ENCODE data around the gene NALCN. TPM values are rescaled to one million over a fixed set of nuclear protein-coding genes. Genes with fewer than 3 reads are reported as not detected.

The NALCN gene
- total RNA-seq, 1 donor from 2014 or later, result 8.8 TPM

GRCh38 chr13:101238555-101238954 lies 177.8 kb downstream of the NALCN start:
- ATAC-seq (no peak), DNase-seq (ENCODE audit: low spot score) (no peak)
- intact Hi-C loops (cut with DNase I), result no loop called here

GRCh38 chr13:101231751-101232428 lies 184.4 kb downstream of the NALCN start:
- intact Hi-C loops (cut with DNase I), result no loop called here
- no peak for ATAC-seq
- DNase-seq (ENCODE audit: low spot score), result no peak

- intact Hi-C loops (cut with DNase I), result no loop called here
- no peak for DNase-seq (ENCODE audit: low spot score)
- no peak for ATAC-seq
Measured at GRCh38 chr13:101230271-101230890, 185.9 kb downstream of the NALCN start.

- ATAC-seq (no peak), DNase-seq (ENCODE audit: low spot score) (no peak)
- intact Hi-C loops (cut with DNase I), result no loop called here
Measured at GRCh38 chr13:101219609-101220265, 196.6 kb downstream of the NALCN start.

- DNase-seq (ENCODE audit: low spot score) (no peak), ATAC-seq (no peak)
- intact Hi-C loops (cut with DNase I), result no loop called here
Measured at GRCh38 chr13:101218484-101218883, 197.8 kb downstream of the NALCN start.

GRCh38 chr13:101217086-101217485 lies 199.2 kb downstream of the NALCN start:
- intact Hi-C loops (cut with DNase I), result no loop called here
- ATAC-seq (no peak), DNase-seq (ENCODE audit: low spot score) (no peak)

GRCh38 chr13:101211261-101211660 lies 205.0 kb downstream of the NALCN start:
- intact Hi-C loops (cut with DNase I), result no loop called here
- ATAC-seq (no peak), DNase-seq (ENCODE audit: low spot score) (no peak)

GRCh38 chr13:101210774-101211173 lies 205.5 kb downstream of the NALCN start:
- intact Hi-C loops (cut with DNase I), result no loop called here
- no peak for ATAC-seq
- no peak for DNase-seq (ENCODE audit: low spot score)

- intact Hi-C loops (cut with DNase I), result no loop called here
- DNase-seq (ENCODE audit: low spot score) (no peak), ATAC-seq (no peak)
Measured at GRCh38 chr13:101209206-101209893, 207.0 kb downstream of the NALCN start.

- intact Hi-C loops (cut with DNase I), result no loop called here
- ATAC-seq (no peak), DNase-seq (ENCODE audit: low spot score) (no peak)
Measured at GRCh38 chr13:101205408-101205807, 210.9 kb downstream of the NALCN start.

GRCh38 chr13:101204270-101205020 lies 211.9 kb downstream of the NALCN start:
- no peak for ATAC-seq
- no peak for DNase-seq (ENCODE audit: low spot score)
- intact Hi-C loops (cut with DNase I), result no loop called here

GRCh38 chr13:101202590-101202989 lies 213.7 kb downstream of the NALCN start:
- no peak for ATAC-seq
- DNase-seq (ENCODE audit: low spot score), result no peak
- intact Hi-C loops (cut with DNase I), result no loop called here

- DNase-seq (ENCODE audit: low spot score) (no peak), ATAC-seq (no peak)
- intact Hi-C loops (cut with DNase I), result no loop called here
Measured at GRCh38 chr13:101190976-101191375, 225.3 kb downstream of the NALCN start.

- intact Hi-C loops (cut with DNase I), result no loop called here
- no peak for ATAC-seq
- DNase-seq (ENCODE audit: low spot score), result no peak
Measured at GRCh38 chr13:101190337-101190736, 226.0 kb downstream of the NALCN start.

- intact Hi-C loops (cut with DNase I), result no loop called here
- DNase-seq (ENCODE audit: low spot score), result no peak
- ATAC-seq, result no peak
Measured at GRCh38 chr13:101185606-101186005, 230.7 kb downstream of the NALCN start.

- no peak for DNase-seq (ENCODE audit: low spot score)
- no peak for ATAC-seq
- intact Hi-C loops (cut with DNase I), result no loop called here
Measured at GRCh38 chr13:101181076-101181685, 235.1 kb downstream of the NALCN start.

- intact Hi-C loops (cut with DNase I), result no loop called here
- no peak for DNase-seq (ENCODE audit: low spot score)
- ATAC-seq, result no peak
Measured at GRCh38 chr13:101179021-101179420, 237.3 kb downstream of the NALCN start.

- intact Hi-C loops (cut with DNase I), result no loop called here
- ATAC-seq (no peak), DNase-seq (ENCODE audit: low spot score) (no peak)
Measured at GRCh38 chr13:101178406-101178805, 237.9 kb downstream of the NALCN start.

- DNase-seq (ENCODE audit: low spot score), result no peak
- ATAC-seq, result no peak
- intact Hi-C loops (cut with DNase I), result no loop called here
Measured at GRCh38 chr13:101170306-101170705, 246.0 kb downstream of the NALCN start.
